Measurements from ENCODE around the gene ASF1B.
"Not testable (repeated sequence)": the region's sequence is repeated elsewhere in the genome, so short reads cannot be mapped to it uniquely, and the experiment has no call there.

ASF1B gene

DNA sequence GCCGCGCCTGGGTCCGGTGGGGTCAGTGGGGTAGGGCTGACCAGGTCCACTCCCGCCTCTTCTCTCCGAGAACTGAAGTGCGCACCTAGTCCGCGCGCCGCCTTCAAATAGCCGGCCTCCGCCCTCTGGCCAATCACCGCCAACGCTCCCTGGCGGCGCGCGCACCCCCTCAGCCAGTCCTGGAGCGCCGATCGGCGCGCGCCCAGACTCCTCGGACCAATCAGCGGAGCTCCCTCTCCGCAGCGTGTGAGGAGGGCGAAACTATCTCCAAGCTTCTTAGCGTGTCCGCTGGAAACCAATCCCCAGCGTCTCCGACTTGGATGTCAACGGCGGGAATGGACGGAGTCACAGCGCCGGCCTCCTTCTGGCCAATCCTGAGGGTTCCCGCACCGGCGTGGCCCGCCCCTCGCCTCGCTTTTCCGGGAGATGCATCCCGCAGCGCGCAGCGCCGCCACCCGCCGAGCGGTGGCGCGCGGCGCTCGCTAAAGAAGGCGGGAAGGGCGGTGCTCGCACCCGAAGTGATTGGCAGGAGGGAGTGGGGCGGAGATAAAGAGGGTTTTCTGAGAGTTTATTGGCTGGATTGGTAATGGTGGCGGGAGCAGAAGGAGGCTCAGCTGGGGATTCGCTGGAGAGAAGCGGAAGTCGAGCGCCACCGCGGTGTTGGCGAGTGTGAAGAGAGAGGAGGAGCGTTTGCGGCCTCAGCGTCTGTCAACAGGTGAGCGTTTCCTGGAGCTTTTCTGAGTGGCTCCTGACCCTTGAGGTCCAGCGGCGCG is at the start of gene ASF1B:
TSS of gene ASF1B (minus strand) at position 81 of the 773 bp plus-strand sequence. CDS start 133 bp downstream, outside the sequence.
- DNase-seq (ENCODE audit: low spot score): peak; percentile 100

DNA sequence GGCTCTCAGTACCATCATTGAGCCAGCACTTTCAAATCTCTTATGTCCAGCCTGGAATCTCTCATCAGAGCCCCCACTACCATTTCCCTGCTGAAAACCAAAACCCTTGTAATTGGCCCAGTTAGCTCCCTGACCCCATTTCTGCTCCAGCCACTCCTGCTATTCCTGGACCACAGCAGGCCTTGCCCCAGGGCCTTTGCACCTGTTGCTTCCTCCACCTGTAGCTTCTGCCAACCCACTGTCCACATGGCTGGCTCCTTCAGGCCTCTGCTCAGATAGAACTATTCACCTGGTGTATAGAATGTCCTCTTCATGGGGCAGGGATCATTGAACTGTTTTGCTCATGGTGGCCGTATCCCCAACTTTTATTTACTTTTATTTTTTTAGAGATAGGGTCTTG is 49.3 kb upstream of the ASF1B start:
- DNase-seq (ENCODE audit: low spot score): not testable (repeated sequence)

DNA sequence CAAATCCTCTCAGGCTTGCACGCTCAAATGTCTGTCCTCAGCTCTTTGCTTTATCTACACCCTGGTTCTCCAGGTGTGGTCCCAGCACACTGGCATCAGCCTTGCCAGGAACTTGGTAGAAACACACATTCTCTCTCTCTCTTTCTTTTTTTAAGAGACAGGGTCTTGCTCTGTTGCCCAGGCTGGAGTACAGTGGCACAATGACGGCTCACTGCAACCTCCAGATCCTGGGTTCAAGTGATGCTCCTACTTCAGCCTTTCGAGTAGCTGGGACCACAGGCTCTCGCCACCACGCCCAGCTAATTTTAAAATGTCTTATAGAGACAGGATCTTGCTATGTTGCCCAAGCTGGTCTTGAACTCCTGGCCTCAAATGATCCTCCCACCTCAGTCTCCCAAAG is 48.8 kb upstream of the ASF1B start:
- no peak for DNase-seq (ENCODE audit: low spot score)

DNA sequence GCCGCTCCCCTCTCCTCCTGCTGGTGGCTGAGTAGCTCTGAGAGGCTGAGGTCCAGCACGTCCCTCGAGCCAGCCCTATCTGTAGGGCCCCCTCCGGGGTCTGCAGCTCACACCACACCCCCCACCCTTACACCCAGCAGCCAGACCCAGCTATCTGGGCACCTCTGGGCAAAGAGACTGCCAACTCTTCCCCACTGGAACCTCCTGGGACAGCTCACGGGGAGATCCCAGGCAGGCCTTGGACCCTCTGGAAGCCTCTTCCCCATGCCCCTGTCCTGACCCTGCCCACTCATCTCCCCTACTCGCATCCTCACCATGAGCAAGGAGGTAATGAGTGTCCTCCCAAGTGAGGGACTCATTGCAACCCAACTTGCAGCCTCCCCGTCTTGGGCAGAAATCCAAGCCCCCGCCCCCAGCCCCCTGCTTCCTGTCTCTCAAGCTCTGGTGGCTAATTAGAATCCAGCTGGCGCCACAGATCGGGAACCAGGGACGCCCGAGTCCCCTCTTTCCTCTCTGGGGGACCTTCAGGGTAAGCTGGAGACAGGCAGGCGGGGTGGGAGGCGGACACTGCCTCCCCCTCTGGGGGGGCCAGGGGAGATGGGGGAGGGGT is 47.5 kb upstream of the ASF1B start:
- no peak for DNase-seq (ENCODE audit: low spot score)

DNA sequence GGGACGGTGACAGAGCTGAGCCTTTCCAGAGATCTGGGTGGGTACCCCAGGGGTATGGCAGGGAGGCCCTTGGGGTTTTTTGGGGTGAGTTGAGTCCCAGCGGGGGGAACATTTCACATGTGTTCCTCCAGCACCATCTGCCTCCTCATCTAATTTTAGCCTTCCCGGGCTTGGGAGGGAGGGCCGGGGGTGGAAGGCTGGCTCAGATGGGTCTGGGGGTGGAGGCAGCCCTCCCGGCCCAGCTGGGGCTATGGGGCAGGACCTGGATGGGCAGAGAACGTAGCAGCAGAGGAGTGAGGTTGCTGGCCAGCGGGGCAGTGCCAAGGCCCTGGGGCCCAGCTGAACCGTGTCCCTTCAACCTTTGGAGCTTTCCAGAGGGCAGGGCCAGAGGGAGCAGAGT is 46.1 kb upstream of the ASF1B start:
- no peak for DNase-seq (ENCODE audit: low spot score)

DNA sequence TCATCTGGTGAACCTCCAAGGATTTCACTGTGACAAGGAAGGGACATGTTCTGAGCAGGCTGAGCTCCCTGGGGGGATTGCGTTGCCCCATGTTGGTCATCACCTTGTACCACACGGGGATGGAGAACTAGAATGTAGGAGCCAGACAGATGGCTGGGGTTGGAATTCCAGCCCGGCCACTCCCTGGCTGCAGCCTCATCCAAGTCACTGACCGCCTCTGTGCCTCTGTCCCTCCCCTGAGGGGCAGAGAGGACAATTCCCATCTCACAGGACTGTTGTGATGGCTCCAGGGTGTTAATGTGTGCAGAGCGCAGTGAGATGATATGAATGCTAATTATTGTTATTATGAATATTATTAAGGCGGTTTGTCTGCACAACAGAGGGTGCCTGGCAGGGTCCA is 45.5 kb upstream of the ASF1B start:
- no peak for DNase-seq (ENCODE audit: low spot score)

DNA sequence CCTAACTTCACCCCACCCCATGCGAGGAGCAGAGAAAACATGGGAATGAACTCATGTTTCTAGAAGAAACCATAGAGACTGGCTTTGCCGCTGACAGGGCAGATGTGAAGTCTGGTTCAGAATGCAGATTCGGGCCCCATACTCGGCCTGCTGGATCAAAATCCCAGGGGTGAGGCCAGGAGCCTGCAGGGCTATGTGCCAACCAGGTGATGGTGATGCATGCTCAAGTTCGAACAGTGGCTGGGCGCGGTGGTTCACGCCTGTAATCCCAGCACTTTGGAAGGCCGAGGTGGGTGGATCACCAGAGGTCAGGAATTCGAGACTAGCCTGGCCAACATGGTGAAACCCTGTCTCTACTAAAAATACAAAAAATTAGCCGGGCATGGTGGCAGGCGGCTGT is 44.8 kb upstream of the ASF1B start:
- not testable (repeated sequence) for DNase-seq (ENCODE audit: low spot score)

DNA sequence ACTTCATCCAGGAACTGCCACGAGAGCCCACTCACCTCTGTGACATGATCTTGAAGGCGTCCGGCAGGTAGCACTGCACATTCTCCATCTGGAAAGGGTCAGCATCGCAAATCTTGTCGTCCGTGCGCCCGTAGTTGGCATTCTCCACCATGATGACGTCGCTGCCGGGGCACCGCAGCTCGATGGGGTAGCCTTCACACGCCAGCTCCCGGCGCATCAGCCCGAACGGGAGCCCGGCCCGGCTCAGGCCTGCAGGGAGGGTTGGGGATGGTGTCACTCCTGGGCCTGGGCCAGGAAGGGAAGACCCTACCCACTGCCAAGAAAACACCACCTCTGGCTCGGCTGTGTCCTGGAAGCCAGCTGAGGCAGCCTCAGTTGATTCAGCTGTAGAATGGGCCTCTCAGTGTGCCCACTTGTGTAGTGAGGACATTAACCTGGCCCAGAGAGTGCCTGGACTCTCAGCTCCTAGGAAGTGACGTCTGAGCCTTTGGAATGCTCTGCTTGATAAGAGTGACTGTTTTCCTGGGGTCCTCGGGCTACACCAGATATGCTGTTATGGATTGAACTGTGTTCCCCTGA is 41.2 kb upstream of the ASF1B start:
- DNase-seq (ENCODE audit: low spot score): no peak

DNA sequence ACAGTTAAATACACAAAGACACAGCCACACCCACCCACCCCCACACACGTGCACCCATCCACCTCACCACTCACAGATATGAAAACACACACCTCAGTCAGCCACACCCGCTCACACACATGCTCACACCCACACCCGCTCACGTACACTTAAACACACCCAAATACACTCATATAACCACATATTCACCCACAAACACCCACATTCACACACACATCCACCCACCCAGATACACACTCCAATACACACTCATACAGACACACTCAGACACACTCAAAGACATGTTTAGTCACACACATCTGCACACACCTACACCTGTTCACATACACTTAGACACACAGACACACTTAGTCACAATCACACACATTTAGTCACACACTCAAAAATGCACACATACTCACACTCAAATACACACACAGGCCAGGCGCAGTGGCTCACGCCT is 39.0 kb upstream of the ASF1B start:
- DNase-seq (ENCODE audit: low spot score): no peak

DNA sequence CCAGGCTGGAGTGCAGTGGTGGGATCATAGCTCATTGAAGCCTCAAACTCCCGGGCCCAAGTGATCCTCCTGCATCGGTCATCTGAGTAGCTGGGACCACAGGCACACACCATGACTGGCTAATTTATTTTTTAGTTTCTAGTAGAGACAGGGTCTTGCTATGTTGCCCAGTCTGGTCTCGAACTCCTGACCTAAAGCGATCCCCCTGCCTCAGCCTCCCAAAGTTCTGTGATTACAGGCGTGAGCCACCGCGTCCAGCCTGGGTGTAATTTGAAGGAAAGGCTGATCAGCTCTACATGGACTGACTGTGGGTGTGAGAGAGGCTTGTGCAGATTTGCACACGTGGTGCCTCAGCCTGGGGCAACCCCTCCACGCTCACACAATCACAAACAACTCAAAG is 38.5 kb upstream of the ASF1B start:
- DNase-seq (ENCODE audit: low spot score): no peak

DNA sequence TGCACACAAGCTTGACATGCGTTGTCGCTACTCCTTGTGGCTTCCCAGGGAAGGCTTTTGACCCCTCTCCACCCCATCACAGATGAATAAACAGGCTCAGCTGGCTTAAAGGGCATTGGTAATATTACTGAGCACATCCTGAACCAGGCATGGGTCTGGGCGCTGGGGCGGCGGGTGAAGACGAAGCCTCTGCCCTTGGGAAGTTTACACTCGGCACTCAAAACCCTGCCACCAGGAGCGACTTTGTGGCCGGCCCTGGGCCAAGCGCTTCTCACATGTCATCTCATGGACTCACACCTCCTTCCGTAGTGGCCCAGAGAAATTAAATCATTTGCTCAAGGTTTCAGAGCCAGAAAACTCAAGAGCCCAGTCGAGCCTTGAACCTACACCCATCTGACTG is 32.6 kb upstream of the ASF1B start:
- DNase-seq (ENCODE audit: low spot score): no peak

DNA sequence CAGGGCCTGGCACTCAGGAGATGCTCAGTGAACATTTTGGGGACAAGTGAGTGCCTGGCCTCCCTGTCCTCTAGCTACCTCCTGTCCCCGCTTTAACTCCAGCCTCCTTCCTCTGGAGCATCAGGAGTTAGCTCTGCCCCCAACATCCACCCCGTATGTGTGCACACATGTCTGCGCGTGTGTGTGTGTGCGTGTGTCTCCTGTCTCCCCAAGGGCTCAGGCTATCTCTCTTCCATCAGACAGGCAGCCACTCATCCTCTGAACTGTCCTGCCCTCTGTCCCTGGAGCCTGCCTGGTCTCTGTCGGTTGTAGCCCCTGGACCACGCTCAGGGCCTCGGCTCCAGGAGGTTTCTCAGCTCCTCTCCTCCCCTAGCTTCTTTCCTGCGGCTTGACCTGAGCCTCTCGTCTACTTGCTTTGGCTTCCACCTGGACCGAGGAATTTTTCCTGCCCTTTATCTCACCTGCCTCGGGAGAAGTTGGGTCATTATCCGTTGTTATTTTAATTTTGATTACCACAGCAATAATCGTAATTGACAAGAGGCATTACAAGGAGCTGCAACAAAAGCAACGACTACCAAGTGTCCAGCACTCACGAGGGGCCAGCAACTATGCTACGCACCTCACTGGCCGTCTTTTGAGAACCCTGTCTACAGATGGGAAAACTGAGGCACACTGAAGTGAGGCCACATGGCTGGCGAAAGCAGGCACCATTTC is 32.0 kb upstream of the ASF1B start:
- no peak for DNase-seq (ENCODE audit: low spot score)

DNA sequence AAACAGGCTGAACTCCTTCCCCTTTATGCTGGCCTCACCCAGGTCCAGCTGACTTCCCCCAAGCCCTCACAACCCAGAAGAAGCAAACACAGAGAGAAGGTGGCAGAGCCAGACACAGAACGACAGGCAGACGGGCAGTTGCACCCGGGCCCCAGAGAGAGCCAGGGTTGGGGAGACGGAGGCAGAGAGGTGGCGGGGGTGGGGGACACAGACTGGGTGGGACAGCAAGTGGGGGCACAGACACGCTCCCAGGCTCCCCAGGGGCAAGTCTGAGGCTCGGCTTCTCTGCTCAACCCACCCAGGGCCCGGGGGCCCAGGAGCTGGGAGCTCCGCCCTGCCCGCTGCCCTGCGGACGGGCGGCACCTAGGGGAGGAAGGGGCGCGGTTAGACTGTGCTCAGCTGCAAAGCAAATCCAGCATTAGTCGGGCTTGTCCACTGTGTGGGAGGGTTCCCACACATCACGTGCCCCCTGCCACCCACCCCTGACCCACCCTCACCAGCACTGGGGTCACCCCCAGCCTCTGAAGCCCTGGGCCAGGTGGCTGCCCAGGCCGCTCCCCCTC is 31.3 kb upstream of the ASF1B start:
- no peak for DNase-seq (ENCODE audit: low spot score)

DNA sequence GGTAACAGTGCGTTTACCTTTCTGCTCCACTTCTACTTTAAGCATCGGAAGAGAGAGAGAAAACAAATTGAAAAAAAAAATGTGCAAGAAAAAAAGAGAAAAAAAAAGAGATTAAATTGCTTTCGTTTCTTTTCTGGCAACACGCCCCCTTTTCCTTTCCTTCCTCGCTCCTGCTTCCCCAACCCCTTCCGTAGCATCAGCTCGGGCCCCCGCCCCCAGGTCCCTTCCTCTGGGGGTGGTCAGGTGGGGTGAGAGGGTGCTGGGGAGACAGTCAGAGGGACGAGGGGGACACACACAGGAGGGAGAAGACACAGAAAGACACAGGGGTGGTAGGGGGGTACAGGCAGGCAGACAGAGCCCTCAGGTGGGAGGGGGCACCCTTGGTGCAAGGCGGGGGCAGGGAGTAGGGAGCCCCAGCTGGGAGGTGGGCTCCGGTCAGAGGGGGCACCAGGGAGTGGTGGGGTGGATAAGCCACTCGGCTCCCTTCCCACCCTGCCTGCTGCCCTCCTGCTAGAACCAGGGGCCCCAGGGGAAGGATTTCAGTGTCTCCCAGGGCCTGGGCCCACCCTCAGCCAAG is 30.7 kb upstream of the ASF1B start:
- DNase-seq (ENCODE audit: low spot score): no peak

DNA sequence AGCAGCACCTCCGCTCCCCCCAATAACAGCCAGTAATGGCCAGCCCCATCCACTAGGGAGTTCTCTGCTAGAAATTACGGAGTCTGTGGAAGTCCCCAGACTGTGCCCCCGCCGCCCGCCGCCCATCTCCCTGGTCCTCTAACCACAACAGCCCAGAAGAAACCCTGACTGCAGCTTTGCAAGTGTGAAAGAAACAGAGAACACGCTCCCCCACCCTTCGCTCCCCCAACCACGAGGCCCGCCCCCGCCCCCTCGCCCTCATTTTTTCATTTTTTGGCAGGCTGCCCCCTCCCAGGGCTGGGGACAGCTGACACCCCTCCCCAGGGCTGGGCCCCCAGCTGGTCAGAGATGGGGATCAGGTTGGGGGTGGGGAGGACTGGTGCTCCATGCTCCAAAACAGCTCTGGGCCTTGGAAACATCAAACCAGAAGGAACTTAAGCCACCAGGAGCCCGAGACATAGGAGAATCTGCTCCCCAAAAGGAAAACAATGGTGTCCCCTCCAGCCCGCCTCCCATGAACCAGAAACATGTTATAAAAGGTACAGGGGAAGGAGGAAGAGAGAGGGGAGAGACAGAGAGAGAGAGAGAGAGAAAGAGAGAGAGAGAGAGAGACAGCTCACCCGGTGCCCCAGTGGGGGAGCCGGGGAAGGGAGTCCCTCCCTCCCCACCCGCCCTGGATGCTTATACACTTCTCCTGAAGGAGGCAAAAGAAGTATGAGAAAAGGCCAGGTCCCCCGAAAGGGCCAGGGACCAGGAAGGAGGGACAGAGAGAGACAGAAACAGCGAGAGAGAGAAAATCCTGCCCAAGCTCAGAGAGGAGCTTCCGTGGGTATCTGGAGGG is 29.8 kb upstream of the ASF1B start:
- DNase-seq (ENCODE audit: low spot score): no peak

DNA sequence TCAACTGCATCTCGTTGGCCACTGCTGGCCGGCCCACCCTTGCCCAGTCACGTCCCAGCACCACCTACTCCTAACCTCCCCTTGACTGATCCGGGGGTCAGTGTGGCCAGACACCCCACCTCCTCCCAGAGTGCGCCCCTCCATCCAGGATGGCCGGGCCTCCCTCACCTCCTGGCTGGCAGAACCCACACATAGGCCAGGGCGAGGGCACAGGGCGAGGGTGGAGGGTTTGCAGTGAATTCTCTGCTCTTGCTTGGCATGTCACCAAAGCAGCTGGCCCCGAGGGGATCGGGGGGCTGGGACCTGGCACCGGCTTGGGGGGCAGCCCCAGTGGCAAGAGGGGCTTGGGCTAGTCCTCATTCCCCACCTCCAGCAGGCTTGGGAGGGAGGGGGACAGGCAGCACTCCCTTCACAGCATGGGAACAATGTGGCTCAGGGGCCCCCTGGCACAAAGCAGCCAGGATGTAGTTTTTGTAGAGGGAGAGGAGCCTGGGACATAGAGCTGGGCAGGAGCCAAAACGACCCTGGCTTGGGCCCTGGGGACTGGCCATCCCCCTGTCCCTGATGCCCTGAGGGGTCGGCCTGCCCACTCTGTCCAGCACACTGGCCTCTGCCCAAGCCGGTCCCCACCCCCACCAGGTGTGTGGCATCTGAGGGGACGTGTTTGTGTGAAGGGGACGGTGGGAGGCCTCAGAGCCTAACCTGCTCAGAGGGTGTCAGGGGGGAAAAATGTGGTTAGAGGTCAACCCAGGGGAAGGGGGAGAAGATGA is 28.5 kb upstream of the ASF1B start:
- no peak for DNase-seq (ENCODE audit: low spot score)

DNA sequence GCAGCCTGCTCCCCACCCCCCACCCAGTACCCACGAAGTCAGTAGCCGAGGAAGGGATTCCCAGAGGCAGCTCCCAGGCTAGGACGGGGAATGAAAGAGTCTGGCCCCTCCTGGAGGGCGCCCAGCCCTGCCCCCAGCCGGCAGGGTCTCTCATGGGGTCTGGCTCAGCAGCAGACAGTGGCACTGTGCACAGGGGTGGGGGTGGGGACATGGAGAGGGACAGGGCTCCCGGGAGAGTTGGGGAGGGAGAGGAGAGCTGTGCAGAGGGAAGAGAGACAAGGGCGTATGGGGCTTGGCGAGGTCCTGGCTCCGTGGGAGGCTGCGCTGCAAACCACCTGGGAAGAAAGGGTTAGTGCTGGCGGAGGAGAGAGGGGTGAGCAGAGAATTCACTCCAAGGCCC is 27.7 kb upstream of the ASF1B start:
- no peak for DNase-seq (ENCODE audit: low spot score)

DNA sequence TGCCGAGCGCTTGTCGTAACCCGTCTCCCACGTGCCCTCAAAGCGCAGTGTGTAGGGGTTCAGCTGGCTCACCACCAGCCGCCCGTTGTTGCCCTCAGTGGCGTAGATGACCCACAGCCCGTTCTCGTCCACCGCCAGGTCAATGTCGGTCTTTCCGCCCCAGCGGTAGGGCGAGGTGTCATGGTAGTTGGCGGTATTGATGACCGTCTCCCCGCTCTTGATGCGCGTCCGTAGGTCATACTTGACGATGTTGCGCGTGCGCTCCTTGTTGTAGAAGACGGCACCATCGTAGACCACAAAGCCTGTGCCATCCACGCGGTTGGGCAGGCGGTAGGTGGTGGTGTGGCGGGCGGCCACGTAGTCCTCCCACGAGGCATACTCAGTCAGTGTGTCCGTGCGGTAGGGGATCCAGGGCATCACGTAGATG is 26.5 kb upstream of the ASF1B start:
- DNase-seq (ENCODE audit: low spot score): no peak

DNA sequence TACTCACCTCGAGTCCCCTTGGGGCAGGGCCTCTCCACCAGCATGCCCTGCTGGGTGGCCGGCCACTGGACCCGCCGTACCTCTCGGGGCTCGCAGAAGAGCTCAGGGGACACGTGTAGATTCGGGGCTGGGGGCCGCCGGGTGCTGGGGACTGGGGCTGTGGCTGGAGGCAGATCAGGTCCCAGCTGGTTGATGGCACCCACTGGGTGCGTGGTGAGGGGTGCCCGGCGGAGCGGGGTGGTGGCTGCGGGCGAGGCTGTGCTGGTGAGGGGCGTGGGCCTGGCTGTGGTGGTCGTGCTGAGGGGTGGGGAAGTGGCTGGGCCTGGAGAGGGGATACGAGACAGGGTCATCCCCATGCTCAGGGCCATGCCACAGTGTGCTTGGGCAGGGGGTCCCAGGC is 24.9 kb upstream of the ASF1B start:
- DNase-seq (ENCODE audit: low spot score): no peak

DNA sequence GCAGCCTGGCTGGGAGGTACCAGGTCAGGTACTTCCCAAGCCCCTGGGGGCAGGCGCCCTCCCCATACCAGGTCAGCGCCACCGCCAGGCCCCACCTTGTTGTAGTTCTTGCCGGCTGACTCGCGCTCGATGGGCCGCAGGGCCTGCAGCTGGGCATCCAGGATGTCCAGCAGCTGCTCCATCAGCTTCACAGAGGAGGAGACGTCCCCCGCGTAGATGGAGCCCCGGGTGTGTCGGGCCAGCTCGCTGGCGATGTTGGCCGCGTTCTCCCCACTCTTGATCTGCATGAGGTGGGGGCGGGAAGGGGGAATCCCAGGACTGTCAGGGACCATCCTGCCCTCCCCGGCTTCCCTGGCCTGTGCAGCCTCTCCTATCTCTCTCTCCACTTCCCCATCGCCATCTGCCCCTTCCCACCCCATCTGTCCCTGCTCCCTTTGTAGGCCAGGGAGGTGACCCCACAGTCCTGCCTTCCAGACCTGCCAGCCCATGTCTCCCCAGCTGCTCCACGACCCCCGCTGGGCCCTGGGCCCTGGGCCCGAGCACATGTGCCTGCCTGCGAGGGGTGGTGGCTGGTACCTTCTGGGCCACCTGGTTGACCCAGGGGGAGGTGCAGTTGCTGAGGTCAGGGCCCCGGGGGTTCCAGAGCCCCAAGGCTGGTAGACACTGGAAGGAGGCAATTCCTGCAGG is 23.8 kb upstream of the ASF1B start:
- DNase-seq (ENCODE audit: low spot score): no peak

Measured in putamen (tissue), 1 donor.